NCI-H524 (cell line): ENCODE measurements around the gene AATK.

ENCODE experiments used
- DNase-seq, 2 experiments: peaks; one replicate each; lab custom pipeline; 2025; lab: John Stamatoyannopoulos, UW

The AATK gene

DNA sequence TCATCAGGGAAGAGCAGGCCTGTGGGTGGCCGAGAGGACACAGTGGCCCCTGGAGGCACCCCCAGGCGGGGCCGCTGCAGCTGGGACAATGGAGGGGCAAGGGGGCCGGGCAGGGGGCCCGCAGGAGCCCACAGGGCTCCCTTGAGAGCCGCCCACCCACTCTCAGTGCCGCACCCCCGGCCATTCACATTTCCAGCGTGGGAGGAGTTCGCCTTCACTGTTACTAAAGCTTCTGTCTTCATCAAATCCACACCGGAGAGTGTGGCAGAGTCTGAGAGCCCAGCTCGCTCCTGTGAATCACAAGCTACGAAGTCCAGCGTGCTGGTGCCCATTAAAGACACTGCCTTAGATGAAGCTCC is 21.6 kb downstream of the AATK start:
- DNase-seq, result no peak

GRCh38 chr17:81143717-81144422 is 22.2 kb downstream of the AATK start:
- no peak for DNase-seq

GRCh38 chr17:81143200-81143527 is 22.9 kb downstream of the AATK start:
- no peak for DNase-seq

- DNase-seq, result peak; percentile 88 to 94
Observed at GRCh38 chr17:81142301-81143199, 23.5 kb downstream of the AATK start.

DNA sequence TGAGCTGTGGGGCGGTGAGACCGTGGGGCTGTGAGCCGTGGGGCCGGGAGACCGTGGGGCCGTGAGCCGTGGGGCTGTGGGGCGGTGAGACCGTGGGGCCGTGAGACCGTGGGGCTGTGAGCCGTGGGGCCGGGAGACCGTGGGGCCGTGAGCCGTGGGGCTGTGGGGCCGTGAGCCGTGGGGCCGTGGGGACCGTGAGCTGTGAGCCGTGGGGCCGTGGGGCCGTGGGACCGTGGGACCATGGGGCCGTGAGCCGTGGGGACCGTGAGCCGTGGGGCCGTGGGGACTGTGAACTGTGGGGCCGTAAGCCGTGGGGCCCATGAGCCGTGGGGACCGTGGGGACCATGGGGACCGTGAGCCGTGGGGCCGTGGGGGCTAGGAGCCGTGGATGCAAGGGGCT is 25.3 kb downstream of the AATK start:
- DNase-seq, result no peak

DNA sequence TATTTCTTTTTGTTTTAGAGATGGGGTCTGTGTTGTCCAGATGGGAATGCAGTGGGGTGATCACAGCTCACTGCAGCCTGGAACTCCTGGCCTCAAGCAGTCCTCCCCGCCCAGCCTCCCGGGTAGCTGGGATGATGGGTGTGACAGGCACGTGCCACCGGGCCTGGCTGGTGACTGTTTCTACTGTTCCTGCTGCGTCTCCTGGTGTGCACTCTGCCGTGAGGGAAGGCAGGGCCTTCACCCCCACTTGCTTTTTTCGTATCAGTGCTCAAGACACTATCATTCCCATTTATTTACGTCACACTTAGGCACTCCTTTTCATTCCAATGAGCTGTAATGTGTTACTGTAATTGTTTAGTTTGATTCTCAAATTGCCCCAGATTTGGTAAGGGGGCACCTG is 26.0 kb downstream of the AATK start:
- DNase-seq, result no peak

GRCh38 chr17:81139428-81139827 is 26.6 kb downstream of the AATK start:
- DNase-seq, result no peak

DNA sequence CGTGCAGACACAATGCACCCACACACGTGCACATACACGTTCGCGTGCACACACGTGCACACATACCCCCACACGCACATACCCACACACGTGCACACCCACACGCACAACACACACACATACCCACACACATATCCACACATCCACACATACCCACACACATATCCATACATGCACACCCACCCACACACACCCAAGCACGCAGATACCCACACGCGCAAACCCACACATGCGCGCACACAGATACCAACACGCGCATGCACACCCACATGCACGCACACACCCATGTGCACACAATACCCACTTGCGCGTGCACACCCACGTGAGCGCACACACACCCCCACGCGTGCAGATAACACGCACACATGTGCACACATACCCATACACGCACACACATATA is 27.5 kb downstream of the AATK start:
- DNase-seq, result no peak

- no peak for DNase-seq
Observed at GRCh38 chr17:81138083-81138482, 27.9 kb downstream of the AATK start.

DNA sequence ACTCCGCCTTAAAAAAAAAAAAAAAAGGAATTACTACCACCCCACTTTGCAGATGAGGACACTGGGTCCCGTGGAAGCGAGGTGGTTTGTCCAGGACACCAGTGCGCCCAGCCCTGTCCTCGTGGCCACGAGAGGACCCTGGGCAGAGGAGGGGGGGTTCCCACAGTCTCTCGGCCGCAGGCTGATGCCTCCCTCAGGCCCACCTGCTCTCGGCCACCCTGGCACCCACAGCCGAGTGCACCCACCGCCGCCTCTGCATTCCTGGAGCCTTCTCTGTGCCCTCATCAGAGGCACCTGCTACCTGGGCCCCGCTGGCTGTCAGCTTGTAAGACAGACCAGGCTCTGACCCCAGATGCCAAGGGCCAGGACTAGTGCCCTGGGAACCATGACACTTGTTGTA is 28.8 kb downstream of the AATK start:
- DNase-seq, result no peak

DNA sequence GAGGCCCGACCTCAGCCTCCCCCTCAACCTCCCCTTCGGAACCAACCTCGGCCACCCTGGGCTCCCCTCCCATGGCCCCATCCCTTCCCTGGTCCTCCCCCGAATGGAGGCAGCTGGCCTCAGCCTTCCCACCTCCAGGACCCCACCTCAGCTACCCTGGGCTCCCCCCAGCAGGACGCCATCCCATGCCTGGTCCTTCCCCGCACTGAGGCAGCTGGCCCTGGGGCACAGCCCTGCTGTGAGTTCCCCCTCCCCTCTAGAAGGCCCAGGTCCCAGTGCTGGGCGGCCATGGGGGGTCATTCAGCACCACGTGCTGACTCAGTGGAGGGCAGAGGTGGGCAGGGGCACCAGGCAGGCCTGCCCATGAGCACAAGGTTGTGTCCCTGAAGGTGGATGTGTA is 29.7 kb downstream of the AATK start:
- no peak for DNase-seq

DNA sequence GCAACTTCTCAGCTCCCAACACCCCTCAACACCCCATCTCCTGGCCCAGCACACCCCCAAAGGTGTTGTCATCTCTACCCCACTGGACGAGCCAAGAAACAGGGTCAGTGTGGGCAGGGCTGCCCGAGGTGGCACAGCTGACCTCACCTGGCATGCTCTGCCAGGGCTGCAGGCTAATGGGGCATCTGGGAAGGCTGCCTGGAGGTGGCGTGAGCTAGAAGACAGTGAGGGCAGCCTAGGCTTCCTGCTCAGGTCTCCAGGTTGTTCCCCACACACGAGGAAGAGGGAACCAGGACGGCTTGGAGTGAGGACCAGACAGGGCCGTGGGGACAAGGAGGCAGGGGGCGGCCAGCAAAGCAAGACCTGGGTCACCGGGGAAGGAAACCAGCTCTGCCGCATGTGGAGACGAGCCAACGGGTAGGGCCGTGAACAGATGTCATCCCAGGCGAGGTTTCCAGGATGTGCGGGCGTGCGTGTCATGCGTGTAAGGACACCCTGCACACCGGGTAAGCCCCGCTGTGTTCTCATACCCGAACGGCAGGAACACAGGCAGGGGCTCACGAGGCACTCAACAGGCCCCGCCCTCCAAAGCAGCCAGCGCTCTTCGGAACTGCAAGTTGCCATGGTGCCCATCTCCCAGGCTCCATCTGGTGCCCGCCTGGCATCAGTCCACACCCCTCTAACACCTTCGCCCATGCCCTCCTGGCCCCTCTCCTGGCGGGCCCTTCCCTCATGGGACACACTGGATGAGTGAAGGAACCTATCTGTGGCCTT is 30.3 kb downstream of the AATK start:
- peak; percentile 98 to 99 for DNase-seq

DNA sequence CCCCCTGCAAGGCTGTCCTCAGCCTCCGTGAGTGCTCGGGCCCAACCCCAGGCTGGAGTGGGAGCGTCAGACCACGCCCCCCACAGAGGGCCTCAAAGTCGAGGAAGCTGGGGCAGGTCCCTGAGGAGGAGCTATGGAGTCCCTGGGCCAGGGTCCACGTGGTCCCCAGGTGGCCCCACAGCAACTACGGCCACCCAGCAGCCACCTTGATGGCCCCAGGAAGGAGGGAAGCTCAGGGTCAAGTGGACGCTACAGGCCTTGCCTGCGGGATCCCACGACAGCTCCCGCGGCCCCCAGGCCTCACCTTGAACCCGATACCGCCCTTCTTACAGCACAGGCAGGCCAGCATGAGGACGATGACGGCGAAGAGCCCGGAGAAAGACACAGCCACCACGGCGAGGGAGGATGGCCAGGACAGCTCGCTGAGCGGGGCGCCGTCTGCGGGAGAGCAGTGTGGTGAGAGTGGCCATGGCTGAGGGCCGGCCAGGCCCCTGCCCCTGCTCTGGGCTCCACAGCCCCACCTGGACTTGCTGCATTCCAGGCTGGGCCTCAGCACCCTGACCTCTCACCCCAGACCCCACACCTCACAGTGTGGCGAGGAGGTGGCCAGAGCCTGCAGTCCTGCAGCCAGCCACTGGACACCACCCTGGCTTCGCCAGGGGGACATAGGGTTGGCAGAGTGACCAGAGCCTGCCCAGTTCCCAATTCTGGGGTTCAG is 31.8 kb downstream of the AATK start:
- no peak for DNase-seq

DNA sequence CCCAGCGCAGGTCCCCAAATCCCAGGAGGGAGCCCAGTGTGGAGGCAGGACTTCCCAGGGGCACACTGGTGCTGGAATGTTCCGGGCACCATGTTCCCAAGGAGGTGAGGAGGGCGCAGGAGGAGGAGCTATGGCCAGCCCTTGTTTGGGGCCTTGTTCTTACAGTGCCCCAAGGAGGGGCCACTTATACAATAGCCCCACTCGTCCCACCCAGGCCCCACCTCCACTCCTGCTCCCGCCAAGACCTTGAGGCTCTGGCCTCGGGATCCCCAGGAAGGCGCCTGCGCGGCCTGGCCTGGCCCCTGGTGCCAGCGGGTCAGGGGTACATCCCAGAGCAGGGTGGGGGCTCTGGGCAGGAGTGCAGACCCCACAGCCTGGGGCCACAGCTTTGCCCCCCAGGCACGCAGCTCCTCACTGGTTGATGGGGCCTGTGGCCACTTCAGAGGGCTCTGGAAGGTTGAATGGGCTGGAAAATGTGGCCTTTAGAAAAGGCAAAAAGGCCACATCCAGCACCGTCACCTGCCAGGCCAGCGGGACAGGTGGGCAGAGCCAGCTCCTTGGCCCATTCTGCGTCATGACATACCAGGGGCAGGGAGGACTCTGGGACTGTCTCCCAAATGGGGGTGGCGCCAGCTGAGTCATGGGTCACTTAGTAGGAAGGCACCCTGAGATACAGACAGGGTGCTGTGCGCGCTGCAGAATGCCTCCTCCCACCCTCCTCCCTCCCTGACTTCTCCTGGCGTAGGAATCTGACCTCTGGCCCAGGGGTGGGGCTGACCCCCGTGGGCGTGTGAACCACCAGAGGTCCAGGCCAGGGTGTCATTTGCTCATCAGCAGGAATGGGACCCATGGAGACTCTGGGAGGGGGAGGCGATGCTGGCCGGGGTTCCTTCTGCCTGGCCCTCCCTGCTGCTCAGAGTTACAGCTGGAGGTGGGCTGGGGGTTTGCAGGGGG is 33.0 kb downstream of the AATK start:
- no peak for DNase-seq

- no peak for DNase-seq
Observed at GRCh38 chr17:81132197-81132540, 33.9 kb downstream of the AATK start.

- DNase-seq, result no peak
Observed at GRCh38 chr17:81131486-81132196, 34.4 kb downstream of the AATK start.

- no peak for DNase-seq
Observed at GRCh38 chr17:81130385-81131361, 35.3 kb downstream of the AATK start.

DNA sequence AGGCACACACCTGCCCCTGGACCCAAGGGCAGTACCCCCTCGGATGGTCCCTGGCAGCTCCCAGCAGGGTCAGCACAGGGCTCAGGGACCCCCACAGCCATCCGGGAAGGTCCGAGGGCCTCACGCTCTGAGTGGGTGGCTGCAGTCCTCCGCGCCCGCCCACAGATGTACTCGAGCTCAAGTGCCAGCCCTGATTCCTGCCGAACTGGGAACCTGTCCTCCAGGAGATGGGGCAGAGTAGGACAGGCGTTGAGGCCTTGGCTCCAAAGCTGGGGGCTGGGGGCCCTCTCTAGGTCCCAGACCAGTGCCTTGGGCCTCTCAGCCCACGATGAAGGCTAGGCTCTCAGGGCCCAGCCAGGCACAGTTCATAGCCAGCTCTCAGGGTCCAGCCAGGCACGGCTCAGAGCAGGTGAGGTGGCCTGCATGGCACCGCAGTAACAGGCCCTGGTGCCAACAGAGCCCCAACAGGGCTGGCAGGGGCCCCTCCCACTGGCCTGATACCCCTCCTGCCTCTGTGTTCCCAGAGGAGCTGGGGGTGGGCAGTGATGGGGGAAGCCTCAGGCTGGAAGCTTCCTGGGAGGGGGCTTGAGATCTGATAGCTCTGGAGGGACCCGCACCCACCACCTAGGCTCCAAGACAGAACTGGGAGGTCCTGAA is 36.2 kb downstream of the AATK start:
- DNase-seq, result no peak

DNA sequence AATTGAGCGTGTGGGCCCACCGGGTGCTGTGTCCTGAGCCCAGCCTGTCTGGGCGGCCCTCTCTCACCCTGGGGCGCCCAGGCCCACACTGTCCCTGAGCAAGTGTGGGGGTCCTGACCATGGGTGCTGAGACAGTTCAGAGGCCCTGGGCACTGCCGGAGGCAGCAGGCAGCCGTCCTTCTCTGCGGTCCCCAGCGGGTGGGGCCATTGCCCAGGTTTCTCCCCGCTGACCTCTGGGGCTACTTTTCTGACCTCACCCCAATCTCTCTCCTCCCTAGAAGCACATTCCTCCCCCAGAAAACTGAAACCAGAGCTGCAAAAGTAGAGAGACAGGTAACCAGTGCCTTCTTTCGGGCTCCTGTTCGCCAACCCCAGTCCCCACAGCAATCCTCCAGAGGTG is 36.7 kb downstream of the AATK start:
- no peak for DNase-seq
